GM23338 (cell line): ENCODE results near the gene FBN2. TPM values are rescaled to one million over a fixed set of nuclear protein-coding genes. Genes with fewer than 3 reads are reported as not detected.

Experiments used
- ATAC-seq: fragments of 200-7000 bp; cut with Tn5 transposase; 3 replicates; pipeline ENCODE4 v1.9.1; 2020
- DNase-seq: peaks from one replicate; pipeline ENCODE4 v3.0.0-alpha.2; 2015; ENCODE audit warnings: low spot score
- H2AFZ ChIP-seq: fragments of 200-600 bp; sonication (generic); 2 replicates; pipeline ENCODE4 v1.8.0; 2016; ENCODE audit warnings: antibody characterized with exemption, mild to moderate bottlenecking, moderate library complexity
- H3F3A ChIP-seq: fragments of 200-600 bp; sonication (generic); replicated peaks from 2 replicates; pipeline ENCODE4 v1.8.0; 2017; ENCODE audit warnings: antibody characterized with exemption, mixed run types, low read depth
- H3K27ac ChIP-seq: fragments of 200-600 bp; sonication (generic); 2 replicates; pipeline ENCODE4 v1.6.1; 2016; ENCODE audit warnings: low read depth
- H3K27me3 ChIP-seq: fragments of 200-600 bp; sonication (generic); 2 replicates; pipeline ENCODE4 v1.8.0; 2016; ENCODE audit warnings: mild to moderate bottlenecking, mixed run types, moderate library complexity; ENCODE audit not compliant: insufficient read depth
- H3K36me3 ChIP-seq: fragments of 200-600 bp; sonication (generic); 2 replicates; pipeline ENCODE4 v1.8.0; 2016; ENCODE audit warnings: mild to moderate bottlenecking; ENCODE audit not compliant: insufficient read depth
- H3K4me1 ChIP-seq: fragments of 200-600 bp; sonication (generic); 2 replicates; pipeline ENCODE4 v1.8.0; 2016; ENCODE audit warnings: mild to moderate bottlenecking, moderate library complexity; ENCODE audit not compliant: insufficient read depth
- H3K4me2 ChIP-seq: fragments of 200-600 bp; sonication (generic); 2 replicates; pipeline ENCODE4 v1.7.1; 2017; ENCODE audit warnings: mixed run types
- H3K4me3 ChIP-seq: fragments of 200-600 bp; sonication (generic); 2 replicates; pipeline ENCODE4 v1.6.1; 2016; ENCODE audit warnings: mixed run types
- H3K79me2 ChIP-seq: fragments of 200-600 bp; sonication (generic); replicated peaks from 2 replicates; pipeline ENCODE4 v1.8.0; 2017; ENCODE audit warnings: mild to moderate bottlenecking; ENCODE audit not compliant: insufficient read depth
- H3K9me2 ChIP-seq: fragments of 200-600 bp; sonication (generic); 2 replicates; pipeline ENCODE4 v1.8.0; 2017; ENCODE audit not compliant: insufficient read depth
- H4K20me1 ChIP-seq: fragments of 200-600 bp; sonication (generic); replicated peaks from 2 replicates; pipeline ENCODE4 v1.8.0; 2017; ENCODE audit warnings: mild to moderate bottlenecking; ENCODE audit not compliant: insufficient read depth
- H3K27ac Mint-ChIP-seq: 2 replicates; pipeline ENCODE4 v1.8.0; 2020; ENCODE audit warnings: inconsistent platforms, mild to moderate bottlenecking, moderate library complexity, mixed read lengths
- H3K27me3 Mint-ChIP-seq: 3 replicates; pipeline ENCODE4 v1.8.0; 2022; ENCODE audit warnings: low read depth, mild to moderate bottlenecking, moderate library complexity, mixed read lengths, inconsistent platforms; ENCODE audit not compliant: insufficient read depth, poor library complexity
- H3K36me3 Mint-ChIP-seq: 3 replicates; pipeline ENCODE4 v1.8.0; 2021; ENCODE audit warnings: low read depth, mild to moderate bottlenecking, inconsistent platforms, moderate library complexity, mixed read lengths
- H3K4me1 Mint-ChIP-seq: 3 replicates; pipeline ENCODE4 v1.8.0; 2020; ENCODE audit warnings: mild to moderate bottlenecking, inconsistent platforms, mixed read lengths
- H3K4me3 Mint-ChIP-seq: 3 replicates; pipeline ENCODE4 v1.8.0; 2021; ENCODE audit warnings: moderate library complexity, mild to moderate bottlenecking, inconsistent platforms, mixed read lengths
- H3K9me3 Mint-ChIP-seq: 3 replicates; pipeline ENCODE4 v1.8.0; 2020; ENCODE audit warnings: moderate library complexity, mild to moderate bottlenecking, inconsistent platforms, mixed read lengths
- CREB1 ChIP-seq: fragments of 250-450 bp; sonication (Bioruptor Pico); IDR thresholded peaks from 2 replicates; pipeline ENCODE4 v1.5.0; 2020; ENCODE audit warnings: low read depth, mild to moderate bottlenecking, moderate library complexity
- EZH2 ChIP-seq: fragments of 200-600 bp; sonication (generic); IDR thresholded peaks from one replicate; pipeline ENCODE4 v1.8.0; 2017; ENCODE audit warnings: antibody characterized with exemption, mild to moderate bottlenecking, low read depth; ENCODE audit not compliant: unreplicated experiment
- EZH2phosphoT487 ChIP-seq: fragments of 200-600 bp; sonication (generic); IDR thresholded peaks from one replicate; pipeline ENCODE4 v1.8.1; 2018; ENCODE audit warnings: antibody characterized with exemption; ENCODE audit not compliant: unreplicated experiment
- JUNB ChIP-seq: IDR thresholded peaks from one replicate; pipeline ENCODE4 v1.6.1; 2016; ENCODE audit warnings: antibody characterized with exemption; ENCODE audit not compliant: unreplicated experiment
- NANOG ChIP-seq: IDR thresholded peaks from 2 replicates; pipeline ENCODE4 v1.6.1; 2016; ENCODE audit warnings: antibody characterized with exemption, borderline replicate concordance
- POLR2AphosphoS5 ChIP-seq: IDR thresholded peaks from 2 replicates; pipeline ENCODE4 v1.6.1; 2016; ENCODE audit warnings: antibody characterized with exemption, low read depth
- STAT1 ChIP-seq: IDR thresholded peaks from one replicate; pipeline ENCODE4 v1.6.1; 2016; ENCODE audit warnings: antibody characterized with exemption; ENCODE audit not compliant: unreplicated experiment
- ZNF114 ChIP-seq: fragments of 250-450 bp; sonication (Bioruptor Pico); IDR thresholded peaks from 2 replicates; pipeline ENCODE4 v1.5.0; 2020; ENCODE audit warnings: mild to moderate bottlenecking, moderate library complexity
- ZNF331 ChIP-seq: fragments of 250-450 bp; sonication (Bioruptor Pico); IDR thresholded peaks from 2 replicates; pipeline ENCODE4 v1.5.0; 2020; ENCODE audit warnings: low read depth, mild to moderate bottlenecking, moderate library complexity
- polyA plus RNA-seq: library from polyadenylated mRNA; unstranded; fragments of >200 nt; fragmentation: Nextera tagmentation; extraction: Ambion mirVana; gene quantifications from 2 replicates; pipeline ENCODE4 v1.2.1, GENCODE V29; 2016
- total RNA-seq: library from RNA; depleted of rRNA; stranded (reverse); fragments of >200 nt; shearing (Covaris generic); gene quantifications from 2 replicates; pipeline ENCODE4 v1.2.3, GENCODE V29; 2014
- TF ChIP-seq, protein P1 (sequence below): IDR thresholded peaks from one replicate; pipeline ENCODE4 v1.6.1; 2018; ENCODE audit warnings: antibody characterized with exemption; ENCODE audit not compliant: unreplicated experiment
- TF ChIP-seq, protein P2 (sequence below): fragments of 250-450 bp; sonication (Bioruptor Pico); IDR thresholded peaks from 2 replicates; pipeline ENCODE4 v1.5.0; 2020; ENCODE audit warnings: mild to moderate bottlenecking, moderate library complexity

The FBN2 gene
- total and polyA plus RNA-seq, 2 experiments from 2014 or later = 2.6 to 13.6 TPM

DNA sequence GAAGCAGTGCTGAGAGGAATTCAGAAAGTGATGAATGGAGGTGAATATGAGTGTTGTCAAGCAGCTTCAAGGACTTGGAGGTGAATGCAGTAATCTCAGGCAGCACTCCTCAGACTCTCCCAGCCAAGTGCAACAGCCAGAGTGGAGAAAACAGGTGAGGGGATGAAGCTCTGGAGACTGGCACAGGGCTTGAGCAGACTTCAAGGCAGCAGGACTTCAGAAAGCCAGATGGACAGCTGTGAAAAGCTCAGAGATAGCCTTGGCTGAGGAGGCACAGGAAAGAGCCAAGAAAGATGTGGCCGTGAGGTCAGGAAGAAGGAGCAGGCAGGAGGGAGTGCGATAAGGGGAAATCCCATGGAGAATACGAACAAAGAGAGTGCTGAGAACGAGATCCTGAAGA is 194.9 kb downstream of the FBN2 start (continued):
- TF ChIP-seq CREB1 (CRISPR knock-in tag) = no peak
- no peak for TF ChIP-seq POLR2AphosphoS5
- TF ChIP-seq, protein P1, sequence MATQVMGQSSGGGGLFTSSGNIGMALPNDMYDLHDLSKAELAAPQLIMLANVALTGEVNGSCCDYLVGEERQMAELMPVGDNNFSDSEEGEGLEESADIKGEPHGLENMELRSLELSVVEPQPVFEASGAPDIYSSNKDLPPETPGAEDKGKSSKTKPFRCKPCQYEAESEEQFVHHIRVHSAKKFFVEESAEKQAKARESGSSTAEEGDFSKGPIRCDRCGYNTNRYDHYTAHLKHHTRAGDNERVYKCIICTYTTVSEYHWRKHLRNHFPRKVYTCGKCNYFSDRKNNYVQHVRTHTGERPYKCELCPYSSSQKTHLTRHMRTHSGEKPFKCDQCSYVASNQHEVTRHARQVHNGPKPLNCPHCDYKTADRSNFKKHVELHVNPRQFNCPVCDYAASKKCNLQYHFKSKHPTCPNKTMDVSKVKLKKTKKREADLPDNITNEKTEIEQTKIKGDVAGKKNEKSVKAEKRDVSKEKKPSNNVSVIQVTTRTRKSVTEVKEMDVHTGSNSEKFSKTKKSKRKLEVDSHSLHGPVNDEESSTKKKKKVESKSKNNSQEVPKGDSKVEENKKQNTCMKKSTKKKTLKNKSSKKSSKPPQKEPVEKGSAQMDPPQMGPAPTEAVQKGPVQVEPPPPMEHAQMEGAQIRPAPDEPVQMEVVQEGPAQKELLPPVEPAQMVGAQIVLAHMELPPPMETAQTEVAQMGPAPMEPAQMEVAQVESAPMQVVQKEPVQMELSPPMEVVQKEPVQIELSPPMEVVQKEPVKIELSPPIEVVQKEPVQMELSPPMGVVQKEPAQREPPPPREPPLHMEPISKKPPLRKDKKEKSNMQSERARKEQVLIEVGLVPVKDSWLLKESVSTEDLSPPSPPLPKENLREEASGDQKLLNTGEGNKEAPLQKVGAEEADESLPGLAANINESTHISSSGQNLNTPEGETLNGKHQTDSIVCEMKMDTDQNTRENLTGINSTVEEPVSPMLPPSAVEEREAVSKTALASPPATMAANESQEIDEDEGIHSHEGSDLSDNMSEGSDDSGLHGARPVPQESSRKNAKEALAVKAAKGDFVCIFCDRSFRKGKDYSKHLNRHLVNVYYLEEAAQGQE = no peak
- TF ChIP-seq NANOG = no peak
- no peak for TF ChIP-seq JUNB

DNA sequence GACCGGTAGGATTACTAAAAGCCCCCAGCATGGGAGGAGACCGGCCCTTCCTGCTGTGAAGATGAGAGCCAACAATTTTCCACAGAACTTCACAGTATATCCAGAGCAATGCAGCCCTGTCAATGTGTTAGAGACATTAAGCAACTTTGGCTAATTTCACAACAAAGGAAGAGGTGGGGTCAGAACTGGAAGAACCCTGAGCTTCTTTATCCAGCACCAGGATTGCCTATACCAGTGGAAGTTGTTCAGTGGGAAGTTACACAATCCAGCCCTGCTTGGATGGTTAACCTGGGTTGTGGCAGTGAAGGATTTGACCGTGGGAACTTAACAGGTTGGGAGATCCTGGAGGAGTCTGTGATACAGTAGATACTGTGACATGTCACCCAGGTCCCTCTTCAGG is 197.0 kb downstream of the FBN2 start:
- Histone ChIP-seq H3K79me2 (no peaks in the 10 kb centered on the region), H3K27me3 (no peaks in the 10 kb centered on the region), H3K36me3 (no peaks in the 10 kb centered on the region), H4K20me1 (no peaks in the 10 kb centered on the region), H3K9me2 (peaks cover 3% of the 10 kb centered on the region; the same call in 1 of the 2 replicates), H2AFZ (no peak overlapping the region), H3K4me2 (no peak overlapping the region), H3F3A (no peaks in the 10 kb centered on the region), H3K27ac (no peak overlapping the region), H3K4me3 (no peak overlapping the region), H3K4me1 (no peaks in the 10 kb centered on the region)
- Mint-ChIP-seq H3K27me3 (no peaks in the 10 kb centered on the region), H3K4me3 (no peak overlapping the region), H3K4me1 (no peaks in the 10 kb centered on the region), H3K36me3 (peaks cover 31% of the 10 kb centered on the region), H3K9me3 (no peaks in the 10 kb centered on the region), H3K27ac (no peak overlapping the region)
- no peak for ATAC-seq
- no peak for DNase-seq
- no peak for TF ChIP-seq EZH2
- no peak for TF ChIP-seq JUNB
- no peak for TF ChIP-seq CREB1 (CRISPR knock-in tag)
- TF ChIP-seq NANOG = no peak
- TF ChIP-seq, protein P1 = no peak
- TF ChIP-seq, protein P2, sequence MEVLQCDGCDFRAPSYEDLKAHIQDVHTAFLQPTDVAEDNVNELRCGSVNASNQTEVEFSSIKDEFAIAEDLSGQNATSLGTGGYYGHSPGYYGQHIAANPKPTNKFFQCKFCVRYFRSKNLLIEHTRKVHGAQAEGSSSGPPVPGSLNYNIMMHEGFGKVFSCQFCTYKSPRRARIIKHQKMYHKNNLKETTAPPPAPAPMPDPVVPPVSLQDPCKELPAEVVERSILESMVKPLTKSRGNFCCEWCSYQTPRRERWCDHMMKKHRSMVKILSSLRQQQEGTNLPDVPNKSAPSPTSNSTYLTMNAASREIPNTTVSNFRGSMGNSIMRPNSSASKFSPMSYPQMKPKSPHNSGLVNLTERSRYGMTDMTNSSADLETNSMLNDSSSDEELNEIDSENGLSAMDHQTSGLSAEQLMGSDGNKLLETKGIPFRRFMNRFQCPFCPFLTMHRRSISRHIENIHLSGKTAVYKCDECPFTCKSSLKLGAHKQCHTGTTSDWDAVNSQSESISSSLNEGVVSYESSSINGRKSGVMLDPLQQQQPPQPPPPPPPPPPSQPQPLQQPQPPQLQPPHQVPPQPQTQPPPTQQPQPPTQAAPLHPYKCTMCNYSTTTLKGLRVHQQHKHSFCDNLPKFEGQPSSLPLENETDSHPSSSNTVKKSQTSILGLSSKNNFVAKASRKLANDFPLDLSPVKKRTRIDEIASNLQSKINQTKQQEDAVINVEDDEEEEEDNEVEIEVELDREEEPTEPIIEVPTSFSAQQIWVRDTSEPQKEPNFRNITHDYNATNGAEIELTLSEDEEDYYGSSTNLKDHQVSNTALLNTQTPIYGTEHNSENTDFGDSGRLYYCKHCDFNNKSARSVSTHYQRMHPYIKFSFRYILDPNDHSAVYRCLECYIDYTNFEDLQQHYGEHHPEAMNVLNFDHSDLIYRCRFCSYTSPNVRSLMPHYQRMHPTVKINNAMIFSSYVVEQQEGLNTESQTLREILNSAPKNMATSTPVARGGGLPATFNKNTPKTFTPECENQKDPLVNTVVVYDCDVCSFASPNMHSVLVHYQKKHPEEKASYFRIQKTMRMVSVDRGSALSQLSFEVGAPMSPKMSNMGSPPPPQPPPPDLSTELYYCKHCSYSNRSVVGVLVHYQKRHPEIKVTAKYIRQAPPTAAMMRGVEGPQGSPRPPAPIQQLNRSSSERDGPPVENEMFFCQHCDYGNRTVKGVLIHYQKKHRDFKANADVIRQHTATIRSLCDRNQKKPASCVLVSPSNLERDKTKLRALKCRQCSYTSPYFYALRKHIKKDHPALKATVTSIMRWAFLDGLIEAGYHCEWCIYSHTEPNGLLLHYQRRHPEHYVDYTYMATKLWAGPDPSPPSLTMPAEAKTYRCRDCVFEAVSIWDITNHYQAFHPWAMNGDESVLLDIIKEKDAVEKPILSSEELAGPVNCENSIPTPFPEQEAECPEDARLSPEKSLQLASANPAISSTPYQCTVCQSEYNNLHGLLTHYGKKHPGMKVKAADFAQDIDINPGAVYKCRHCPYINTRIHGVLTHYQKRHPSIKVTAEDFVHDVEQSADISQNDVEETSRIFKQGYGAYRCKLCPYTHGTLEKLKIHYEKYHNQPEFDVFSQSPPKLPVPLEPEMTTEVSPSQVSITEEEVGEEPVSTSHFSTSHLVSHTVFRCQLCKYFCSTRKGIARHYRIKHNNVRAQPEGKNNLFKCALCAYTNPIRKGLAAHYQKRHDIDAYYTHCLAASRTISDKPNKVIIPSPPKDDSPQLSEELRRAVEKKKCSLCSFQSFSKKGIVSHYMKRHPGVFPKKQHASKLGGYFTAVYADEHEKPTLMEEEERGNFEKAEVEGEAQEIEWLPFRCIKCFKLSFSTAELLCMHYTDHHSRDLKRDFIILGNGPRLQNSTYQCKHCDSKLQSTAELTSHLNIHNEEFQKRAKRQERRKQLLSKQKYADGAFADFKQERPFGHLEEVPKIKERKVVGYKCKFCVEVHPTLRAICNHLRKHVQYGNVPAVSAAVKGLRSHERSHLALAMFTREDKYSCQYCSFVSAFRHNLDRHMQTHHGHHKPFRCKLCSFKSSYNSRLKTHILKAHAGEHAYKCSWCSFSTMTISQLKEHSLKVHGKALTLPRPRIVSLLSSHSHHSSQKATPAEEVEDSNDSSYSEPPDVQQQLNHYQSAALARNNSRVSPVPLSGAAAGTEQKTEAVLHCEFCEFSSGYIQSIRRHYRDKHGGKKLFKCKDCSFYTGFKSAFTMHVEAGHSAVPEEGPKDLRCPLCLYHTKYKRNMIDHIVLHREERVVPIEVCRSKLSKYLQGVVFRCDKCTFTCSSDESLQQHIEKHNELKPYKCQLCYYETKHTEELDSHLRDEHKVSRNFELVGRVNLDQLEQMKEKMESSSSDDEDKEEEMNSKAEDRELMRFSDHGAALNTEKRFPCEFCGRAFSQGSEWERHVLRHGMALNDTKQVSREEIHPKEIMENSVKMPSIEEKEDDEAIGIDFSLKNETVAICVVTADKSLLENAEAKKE (CRISPR knock-in tag) = no peak
- TF ChIP-seq ZNF114 = no peak
- no peak for TF ChIP-seq EZH2phosphoT487
- TF ChIP-seq ZNF331 = no peak
- no peak for TF ChIP-seq POLR2AphosphoS5
- TF ChIP-seq STAT1 = no peak
